GM21529 (cell line): ENCODE results near the gene SEC14L3.

ENCODE experiments used
- ATAC-seq: cut with Tn5 transposase; IDR thresholded peaks from one replicate; pipeline ENCODE4 v1.9.1; 2021; ENCODE audit not compliant: unreplicated experiment

Gene SEC14L3

GRCh38 chr22:30471616-30472318 is at the start of gene SEC14L3:
Gene SEC14L3, minus strand, starts transcription at chr22:30472017. Its CDS starts 59 bp downstream, at chr22:30471958.
- ATAC-seq, result no peak

DNA sequence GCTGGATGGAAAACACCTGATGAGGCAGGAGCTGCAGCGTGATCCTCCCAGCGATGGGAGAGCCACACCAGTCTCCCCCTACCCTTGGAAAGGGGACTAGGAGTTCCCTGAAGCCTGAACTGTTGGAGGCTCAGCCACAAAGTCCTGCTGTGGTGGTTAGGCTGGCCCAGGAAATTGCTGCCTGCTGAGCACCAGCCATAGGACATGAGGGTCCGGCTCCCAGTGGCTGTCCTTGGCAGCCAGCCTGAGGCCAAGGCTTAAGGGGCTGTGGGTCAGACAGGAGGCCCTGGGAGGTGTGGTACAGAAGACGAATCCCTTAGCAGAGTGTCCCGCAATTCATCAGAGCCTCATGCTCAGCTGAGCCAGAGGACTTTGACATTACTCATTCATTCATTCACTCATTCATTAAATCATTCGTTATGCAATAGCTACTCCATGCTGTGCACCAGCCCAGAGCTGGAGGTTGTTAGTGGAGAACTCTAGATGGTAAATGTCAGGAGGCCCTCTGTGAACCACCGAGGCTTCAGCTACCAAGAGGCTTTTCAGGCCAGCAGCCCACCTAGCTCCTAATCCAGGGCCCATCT is 48.1 kb upstream of the SEC14L3 start:
- no peak for ATAC-seq

DNA sequence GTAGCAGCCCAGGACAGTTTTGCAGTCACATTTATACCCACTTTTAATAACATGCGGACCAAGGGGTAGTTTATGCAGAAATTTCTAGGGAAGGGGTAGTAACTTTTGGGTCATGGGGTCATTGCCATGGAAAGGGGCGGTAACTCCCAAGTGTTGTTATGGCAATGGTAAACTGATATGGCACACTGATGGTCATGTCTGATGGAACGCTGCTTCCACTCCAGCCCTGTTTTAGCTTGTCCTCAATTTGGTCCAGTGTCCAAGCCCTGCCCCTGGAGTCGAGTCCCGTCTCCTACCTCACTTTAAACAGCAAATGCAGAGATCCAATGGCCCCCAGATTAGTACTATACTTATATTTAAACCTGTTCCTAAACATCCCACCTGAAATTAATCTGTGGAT is 44.9 kb upstream of the SEC14L3 start:
- ATAC-seq, result no peak

GRCh38 chr22:30516273-30516672 is 44.5 kb upstream of the SEC14L3 start:
- ATAC-seq, result no peak

DNA sequence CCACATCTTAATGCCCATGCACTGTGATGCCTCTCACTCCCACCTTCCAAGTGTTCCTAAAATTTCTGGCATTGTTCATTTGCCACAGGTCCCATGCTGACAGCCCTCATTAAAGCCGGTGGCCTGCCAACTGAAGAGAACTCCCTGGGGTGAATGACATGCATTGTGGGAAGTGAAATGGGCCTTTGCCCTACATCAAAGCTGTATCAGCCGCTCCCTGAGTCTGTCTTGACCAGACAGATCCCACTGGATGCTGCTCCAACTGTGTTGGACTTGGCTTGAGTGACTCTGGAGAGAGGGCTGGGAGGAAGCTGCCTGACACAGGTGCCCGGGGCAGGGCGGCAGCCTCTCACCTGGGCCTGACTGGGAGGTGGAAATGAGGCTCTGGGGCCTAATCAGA is 42.4 kb upstream of the SEC14L3 start:
- no peak for ATAC-seq

DNA sequence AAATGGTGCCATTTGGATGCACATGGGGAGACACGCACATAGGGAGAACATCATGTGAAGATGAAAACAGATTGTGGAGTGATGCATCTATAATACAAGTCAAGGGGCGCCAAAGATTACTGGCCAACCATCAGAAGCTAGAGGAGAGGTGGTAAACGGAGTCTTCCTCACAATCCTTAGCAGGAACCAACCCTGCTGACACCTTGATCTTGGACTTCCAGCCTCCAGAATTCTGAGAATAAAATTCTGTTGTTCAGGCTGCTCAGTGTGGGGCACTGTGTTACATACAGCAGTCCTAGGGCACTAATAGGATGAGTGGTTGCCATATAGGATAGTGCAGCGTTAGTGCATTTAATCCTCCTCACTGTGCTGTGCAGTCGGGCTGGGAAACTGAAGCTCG is 41.6 kb upstream of the SEC14L3 start:
- no peak for ATAC-seq

GRCh38 chr22:30511911-30512310 is 40.1 kb upstream of the SEC14L3 start:
- ATAC-seq, result no peak

- no peak for ATAC-seq
These were observed 39.3 kb upstream of the SEC14L3 start for GRCh38 chr22:30511109-30511508.

DNA sequence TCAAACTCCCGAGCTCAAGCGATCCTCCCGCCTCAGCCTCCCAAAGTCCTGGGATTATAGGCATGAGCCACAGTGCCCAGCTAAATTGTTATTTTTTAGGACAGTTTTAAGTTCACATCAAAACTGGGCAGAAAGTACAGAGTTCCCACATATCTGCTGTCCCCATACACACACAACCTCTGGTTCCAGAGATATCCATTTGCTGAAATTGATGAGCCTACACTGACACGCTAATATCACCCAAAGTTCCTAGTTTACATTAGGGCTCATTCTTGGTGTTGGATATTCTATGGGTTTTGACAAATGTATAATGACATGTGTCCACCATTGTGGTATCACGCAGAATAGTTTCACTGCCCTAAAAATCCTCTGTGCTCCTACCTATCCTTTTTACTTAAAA is 36.4 kb upstream of the SEC14L3 start:
- no peak for ATAC-seq

- no peak for ATAC-seq
These were observed 35.9 kb upstream of the SEC14L3 start for GRCh38 chr22:30507670-30508069.

GRCh38 chr22:30506507-30506968 is 34.7 kb upstream of the SEC14L3 start:
- ATAC-seq, result no peak

GRCh38 chr22:30503551-30503950 is 31.7 kb upstream of the SEC14L3 start:
- no peak for ATAC-seq

- no peak for ATAC-seq
These were observed 31.1 kb upstream of the SEC14L3 start for GRCh38 chr22:30502911-30503310.

DNA sequence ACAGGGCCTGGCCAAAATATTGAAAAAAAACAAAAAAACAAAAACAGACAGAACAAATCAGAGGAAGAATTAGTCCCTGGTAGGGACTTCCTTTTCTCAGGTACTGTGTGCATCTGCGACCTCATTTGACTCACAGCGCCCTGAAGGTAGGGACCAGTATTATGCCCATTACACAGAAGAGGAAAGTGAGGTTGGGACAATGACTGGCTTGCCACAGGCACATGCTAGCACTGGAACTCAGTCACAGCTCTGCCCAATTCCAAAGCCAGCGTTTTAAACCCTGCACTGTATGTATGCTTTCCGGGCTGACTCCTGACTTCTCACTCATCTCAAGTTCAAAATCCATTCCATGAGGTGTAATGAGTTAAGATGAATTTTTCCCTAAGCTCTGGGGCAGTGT is 30.3 kb upstream of the SEC14L3 start:
- ATAC-seq, result no peak

GRCh38 chr22:30500628-30501027 is 28.8 kb upstream of the SEC14L3 start:
- no peak for ATAC-seq

DNA sequence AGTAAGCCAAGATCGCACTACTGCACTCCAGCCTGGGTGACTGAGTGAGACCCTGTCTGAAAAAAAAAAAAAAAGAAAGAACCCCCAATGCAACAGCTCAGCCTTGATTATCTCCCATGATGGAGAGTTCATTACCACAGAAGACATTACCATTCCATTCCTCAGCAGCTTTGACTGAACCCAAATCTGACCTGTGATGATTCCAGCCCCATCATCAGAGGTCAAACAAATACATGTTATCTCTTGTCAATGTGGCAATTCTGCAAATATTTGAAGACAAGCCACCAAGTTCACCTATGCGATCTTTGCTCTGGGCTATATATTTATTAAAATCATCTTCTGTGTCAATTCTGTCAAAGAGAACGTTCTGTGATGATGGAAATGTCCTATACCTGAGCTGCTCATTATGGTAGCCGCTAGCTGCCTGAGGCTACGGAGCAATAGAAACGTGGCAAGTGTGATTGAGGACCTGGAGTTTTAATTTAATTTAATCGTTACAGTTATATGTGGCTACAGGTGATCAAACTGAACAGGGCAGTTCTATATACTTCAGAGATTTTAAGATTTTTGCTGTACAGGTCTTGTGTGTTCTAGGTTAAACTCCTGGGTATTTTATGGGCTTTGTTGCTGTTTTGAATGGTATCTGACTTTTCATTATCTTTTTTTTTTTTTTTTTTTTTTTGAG is 25.8 kb upstream of the SEC14L3 start:
- no peak for ATAC-seq

DNA sequence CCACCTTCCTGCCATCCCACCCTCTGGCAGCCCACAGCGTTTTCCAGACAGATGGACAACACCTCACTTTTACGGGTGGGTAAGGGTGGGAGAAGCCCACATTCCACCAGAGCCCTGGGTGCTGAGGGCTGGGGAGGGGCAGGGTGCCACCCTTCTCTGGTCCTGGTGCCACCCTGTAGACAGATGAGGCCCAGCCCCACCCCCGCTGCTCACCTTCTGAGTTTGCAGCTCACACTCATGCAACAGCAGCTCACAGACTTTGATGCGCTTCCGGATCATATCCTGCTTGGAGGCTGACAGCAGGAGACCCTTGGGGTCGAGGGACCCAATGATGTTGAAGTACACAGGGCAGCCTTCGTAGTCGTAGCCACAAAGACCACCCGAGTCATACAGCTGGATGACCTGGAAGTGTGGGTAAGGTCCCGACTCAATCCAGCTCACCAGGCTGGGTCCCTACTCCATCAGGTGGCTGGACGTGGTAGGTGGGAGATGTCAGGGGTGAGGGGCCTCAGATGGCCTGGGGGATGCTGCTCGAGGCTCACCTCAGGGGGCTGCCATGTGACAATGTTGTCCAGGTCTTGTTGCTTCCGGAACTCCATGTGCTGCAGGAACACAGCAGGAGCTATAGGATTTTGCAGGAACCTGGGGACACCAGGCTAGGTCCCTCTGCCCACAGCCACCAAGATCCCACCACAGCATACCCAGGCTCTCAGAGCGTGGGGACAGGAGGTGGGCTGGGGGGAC is 23.4 kb upstream of the SEC14L3 start:
- no peak for ATAC-seq

DNA sequence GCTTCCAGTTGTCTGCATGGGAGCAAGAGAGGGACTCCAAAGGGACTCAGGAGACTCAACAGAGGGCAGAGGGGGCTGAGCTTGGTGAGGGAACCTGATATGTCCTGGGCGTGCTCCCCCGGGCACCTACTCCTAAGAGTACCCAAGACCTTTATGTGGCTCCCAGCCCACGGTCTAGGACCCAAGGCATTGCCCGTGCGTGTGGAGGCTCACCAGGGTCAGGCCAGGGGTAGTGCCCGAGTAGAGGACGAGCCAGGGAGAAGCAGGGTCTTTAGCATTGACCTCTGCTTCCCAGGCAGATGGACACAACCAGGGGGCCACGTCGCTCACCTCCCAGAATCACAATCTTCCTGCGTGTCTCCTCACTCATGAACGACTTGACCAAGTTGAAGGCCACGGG is 20.3 kb upstream of the SEC14L3 start:
- ATAC-seq, result no peak

DNA sequence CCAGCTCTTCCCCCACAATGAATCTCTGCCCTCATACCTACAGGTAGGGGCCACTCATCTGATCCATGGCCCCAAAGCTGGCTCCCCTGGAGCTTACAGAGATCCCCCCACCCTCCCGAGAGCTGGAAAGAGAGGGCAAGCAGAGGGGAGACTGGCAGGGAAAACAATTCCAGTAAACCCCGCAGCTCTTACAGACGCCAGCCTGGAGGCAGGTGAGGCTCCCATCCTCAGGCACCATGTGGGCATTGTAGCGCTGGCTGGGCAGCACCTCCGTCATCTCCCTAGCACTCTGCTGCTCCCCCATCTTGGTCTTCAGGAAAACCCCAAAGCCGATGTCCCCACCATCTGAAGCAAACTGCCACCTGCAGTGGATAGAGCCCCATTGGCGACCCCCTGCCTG is 19.6 kb upstream of the SEC14L3 start:
- ATAC-seq, result no peak

- ATAC-seq, result no peak
These were observed 18.6 kb upstream of the SEC14L3 start for GRCh38 chr22:30490399-30490798.

DNA sequence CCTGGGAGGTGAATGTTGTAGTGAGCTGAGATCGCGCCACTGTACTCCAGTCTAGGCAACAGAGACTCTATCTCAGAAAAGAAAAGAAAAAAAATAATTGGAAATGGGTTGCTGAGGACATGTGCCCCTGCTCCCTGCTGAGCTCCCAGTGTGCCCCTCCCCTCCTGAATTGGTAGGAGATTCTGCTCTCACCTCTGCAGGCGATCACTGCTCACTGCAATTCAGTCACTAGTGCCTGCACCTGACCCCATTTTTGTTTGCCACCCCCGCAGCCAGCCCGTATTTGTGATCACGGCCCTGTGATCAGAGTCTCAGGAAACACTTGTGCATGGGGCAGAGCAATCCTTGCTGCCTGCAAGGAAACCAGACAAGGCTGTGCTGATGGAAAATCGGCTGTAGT is 16.3 kb upstream of the SEC14L3 start:
- no peak for ATAC-seq
